ENCODE measurements around the gene RNF114. TPM values are rescaled to one million over a fixed set of nuclear protein-coding genes. Genes with fewer than 3 reads are reported as not detected.

RNF114 gene
- total RNA-seq, 1 donor, result 78.5 TPM

DNA sequence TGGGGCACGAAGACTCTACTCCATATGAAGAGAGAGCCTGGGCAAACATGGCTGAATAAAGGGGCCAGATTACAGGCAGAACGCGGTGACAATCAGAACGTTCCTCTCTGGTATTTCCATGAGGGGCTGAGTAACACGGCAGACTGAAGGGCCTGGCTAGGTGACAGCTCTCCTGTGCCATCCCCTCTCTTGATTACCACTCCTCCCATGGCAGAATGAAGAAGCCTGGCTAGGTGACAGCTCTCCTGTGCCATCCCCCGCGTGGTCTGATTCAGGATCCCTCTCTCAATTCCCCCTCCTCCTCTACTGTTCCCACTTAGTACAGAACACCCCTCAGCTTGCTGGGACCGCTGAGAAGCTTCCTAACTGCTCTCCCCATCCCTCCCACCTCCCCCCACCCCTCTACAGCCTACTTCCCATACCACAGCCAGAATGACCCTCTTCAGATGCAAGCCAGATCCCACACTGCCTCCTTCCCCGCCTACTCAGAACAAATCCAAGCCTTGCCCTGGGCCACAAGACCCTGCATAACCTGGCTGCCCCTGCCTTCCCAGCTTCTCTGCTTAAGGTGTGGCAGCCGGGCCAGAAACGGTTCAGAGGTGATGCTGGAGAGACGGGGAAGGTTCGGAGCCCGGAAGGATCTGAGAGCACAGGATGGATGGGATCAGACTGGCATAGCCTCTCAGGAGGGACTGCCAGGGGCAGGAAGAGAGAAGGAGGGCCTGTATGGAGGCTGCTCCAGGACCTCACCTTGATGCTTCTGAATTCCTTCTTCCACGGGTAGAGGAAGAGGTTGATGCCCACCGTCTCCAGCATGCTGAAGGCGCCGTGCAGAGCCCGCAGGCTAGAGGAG is 28.6 kb upstream of the RNF114 start:
- peaks cover 46% of the 10 kb centered on the region for H3K36me3 ChIP-seq (ENCODE audit: insufficient read depth, low read length)
- H3K79me2 ChIP-seq (ENCODE audit: insufficient read depth, low read length), result peaks cover 64% of the 10 kb centered on the region
- no peak overlapping the region for H3K27ac ChIP-seq (ENCODE audit: low read depth, low read length)
- no peak overlapping the region for H3K4me2 ChIP-seq (ENCODE audit: insufficient read depth, low read length)
- no peak for DNase-seq (ENCODE audit: insufficient read length, low spot score, missing footprints)
- TF ChIP-seq, protein P1, sequence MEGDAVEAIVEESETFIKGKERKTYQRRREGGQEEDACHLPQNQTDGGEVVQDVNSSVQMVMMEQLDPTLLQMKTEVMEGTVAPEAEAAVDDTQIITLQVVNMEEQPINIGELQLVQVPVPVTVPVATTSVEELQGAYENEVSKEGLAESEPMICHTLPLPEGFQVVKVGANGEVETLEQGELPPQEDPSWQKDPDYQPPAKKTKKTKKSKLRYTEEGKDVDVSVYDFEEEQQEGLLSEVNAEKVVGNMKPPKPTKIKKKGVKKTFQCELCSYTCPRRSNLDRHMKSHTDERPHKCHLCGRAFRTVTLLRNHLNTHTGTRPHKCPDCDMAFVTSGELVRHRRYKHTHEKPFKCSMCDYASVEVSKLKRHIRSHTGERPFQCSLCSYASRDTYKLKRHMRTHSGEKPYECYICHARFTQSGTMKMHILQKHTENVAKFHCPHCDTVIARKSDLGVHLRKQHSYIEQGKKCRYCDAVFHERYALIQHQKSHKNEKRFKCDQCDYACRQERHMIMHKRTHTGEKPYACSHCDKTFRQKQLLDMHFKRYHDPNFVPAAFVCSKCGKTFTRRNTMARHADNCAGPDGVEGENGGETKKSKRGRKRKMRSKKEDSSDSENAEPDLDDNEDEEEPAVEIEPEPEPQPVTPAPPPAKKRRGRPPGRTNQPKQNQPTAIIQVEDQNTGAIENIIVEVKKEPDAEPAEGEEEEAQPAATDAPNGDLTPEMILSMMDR (IDR thresholded peaks at IDR 0.05; ENCODE audit: extremely low read depth, low read depth, low read length), result no peak
- H4K20me1 ChIP-seq (ENCODE audit: insufficient read depth, low read length), result peaks cover 48% of the 10 kb centered on the region
- H2AFZ ChIP-seq (ENCODE audit: low read length), result no peak overlapping the region
- H3K27me3 ChIP-seq (ENCODE audit: insufficient read depth, low read length), result no peaks in the 10 kb centered on the region
- H3K4me3 ChIP-seq (ENCODE audit: insufficient read depth, low read length), result no peak overlapping the region
- H3K4me1 ChIP-seq (ENCODE audit: insufficient read depth, low read length), result no peaks in the 10 kb centered on the region
- no peaks in the 10 kb centered on the region for H3K9me3 ChIP-seq (ENCODE audit: low read depth, low read length)

DNA sequence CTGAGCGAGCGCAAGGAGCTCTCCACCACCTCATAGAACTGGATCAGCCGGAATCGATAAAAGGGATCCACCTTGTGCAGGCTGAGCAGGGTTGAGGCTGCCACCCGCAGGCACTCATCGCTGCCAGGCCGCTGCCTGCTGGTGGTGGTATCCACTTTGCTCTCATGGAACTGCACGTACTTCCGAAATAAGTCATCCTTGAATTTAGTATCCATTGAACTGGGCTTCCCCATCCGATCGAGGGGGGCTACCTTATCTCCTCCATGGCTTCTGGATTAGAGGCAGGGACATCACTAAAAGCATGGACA is 28.0 kb upstream of the RNF114 start:
- peaks cover 46% of the 10 kb centered on the region for H3K36me3 ChIP-seq (ENCODE audit: insufficient read depth, low read length)
- TF ChIP-seq, protein P1 (IDR thresholded peaks at IDR 0.05; ENCODE audit: extremely low read depth, low read depth, low read length), result no peak
- no peak overlapping the region for H3K4me2 ChIP-seq (ENCODE audit: insufficient read depth, low read length)
- H3K27me3 ChIP-seq (ENCODE audit: insufficient read depth, low read length), result no peaks in the 10 kb centered on the region
- peaks cover 70% of the 10 kb centered on the region for H3K79me2 ChIP-seq (ENCODE audit: insufficient read depth, low read length)
- no peak overlapping the region for H2AFZ ChIP-seq (ENCODE audit: low read length)
- H3K4me1 ChIP-seq (ENCODE audit: insufficient read depth, low read length), result peaks cover 2% of the 10 kb centered on the region
- no peak overlapping the region for H3K27ac ChIP-seq (ENCODE audit: low read depth, low read length)
- H3K4me3 ChIP-seq (ENCODE audit: insufficient read depth, low read length), result no peak overlapping the region
- H3K9me3 ChIP-seq (ENCODE audit: low read depth, low read length), result no peaks in the 10 kb centered on the region
- peaks cover 53% of the 10 kb centered on the region for H4K20me1 ChIP-seq (ENCODE audit: insufficient read depth, low read length)
- DNase-seq (ENCODE audit: insufficient read length, low spot score, missing footprints), result no peak

DNA sequence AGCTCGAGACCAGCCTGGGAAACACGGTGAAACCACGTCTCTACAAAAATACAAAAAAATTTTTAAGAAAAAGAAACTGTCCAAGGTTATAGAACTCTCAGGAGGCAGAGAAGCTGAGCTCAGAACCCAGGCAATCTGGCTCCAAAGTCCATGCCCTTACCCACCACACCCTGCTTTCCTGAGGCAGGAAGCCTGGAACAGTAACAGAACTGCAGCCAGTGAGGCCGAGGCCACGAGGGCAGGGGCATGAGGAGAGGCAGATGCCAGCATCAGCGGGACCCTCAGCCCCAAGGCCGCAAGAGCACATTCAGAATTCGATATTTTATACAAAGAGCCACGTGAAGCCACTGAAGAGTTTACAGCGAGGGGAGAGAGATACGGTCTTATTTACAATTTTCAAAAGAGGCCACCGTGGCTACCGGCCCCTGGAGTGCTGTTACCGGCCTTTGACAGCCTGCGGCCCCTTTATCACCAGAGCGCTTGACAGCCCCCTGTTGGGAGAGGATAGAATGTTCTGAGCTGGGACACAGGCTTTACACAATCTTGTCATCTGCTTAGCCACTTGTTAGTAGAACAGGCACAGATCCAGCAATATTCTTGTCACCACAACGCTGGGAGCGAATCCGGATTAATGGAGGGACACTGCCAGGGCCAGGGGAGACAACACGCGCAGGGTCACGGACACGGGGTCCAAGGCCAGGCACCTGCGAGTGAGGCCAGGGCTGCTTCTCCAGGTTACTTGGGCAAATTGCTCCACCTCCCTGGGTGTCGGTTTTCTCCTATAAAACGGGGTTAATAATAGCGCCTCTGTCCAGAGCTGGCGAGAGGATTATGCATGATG is 26.5 kb upstream of the RNF114 start:
- TF ChIP-seq, protein P1 (IDR thresholded peaks at IDR 0.05; ENCODE audit: extremely low read depth, low read depth, low read length), result peak; percentile 26
- Histone ChIP-seq H3K27me3 (ENCODE audit: insufficient read depth, low read length) (no peaks in the 10 kb centered on the region), H3K4me1 (ENCODE audit: insufficient read depth, low read length) (peaks cover 17% of the 10 kb centered on the region), H2AFZ (ENCODE audit: low read length) (no peak overlapping the region), H3K79me2 (ENCODE audit: insufficient read depth, low read length) (peaks cover 80% of the 10 kb centered on the region), H3K9me3 (ENCODE audit: low read depth, low read length) (no peaks in the 10 kb centered on the region), H3K27ac (ENCODE audit: low read depth, low read length) (no peak overlapping the region), H3K4me3 (ENCODE audit: insufficient read depth, low read length) (no peak overlapping the region), H3K36me3 (ENCODE audit: insufficient read depth, low read length) (peaks cover 40% of the 10 kb centered on the region), H3K4me2 (ENCODE audit: insufficient read depth, low read length) (no peak overlapping the region), H4K20me1 (ENCODE audit: insufficient read depth, low read length) (peaks cover 66% of the 10 kb centered on the region)
- DNase-seq (ENCODE audit: insufficient read length, low spot score, missing footprints), result no peak

DNA sequence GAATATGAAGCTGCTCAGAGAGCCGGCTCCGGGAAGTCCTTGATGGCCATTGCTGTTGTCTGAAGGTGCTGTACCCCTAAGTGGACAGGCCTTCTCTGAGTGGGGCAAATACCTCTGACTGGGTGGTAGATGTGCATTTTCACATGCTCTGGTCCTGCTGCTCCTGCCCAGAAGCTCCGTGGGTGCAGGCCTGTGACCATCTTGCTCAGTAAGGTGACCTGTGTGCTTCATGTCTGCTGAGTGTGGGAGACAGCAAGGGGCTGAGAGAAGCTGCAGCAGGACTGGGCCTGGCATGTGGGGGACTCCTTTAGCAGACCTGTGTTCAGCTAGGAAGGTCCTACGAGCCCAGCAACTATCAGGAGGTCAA is 25.9 kb upstream of the RNF114 start:
- TF ChIP-seq, protein P1 (IDR thresholded peaks at IDR 0.05; ENCODE audit: extremely low read depth, low read depth, low read length), result no peak
- Histone ChIP-seq H3K4me1 (ENCODE audit: insufficient read depth, low read length) (peaks cover 19% of the 10 kb centered on the region), H3K9me3 (ENCODE audit: low read depth, low read length) (no peaks in the 10 kb centered on the region), H3K27me3 (ENCODE audit: insufficient read depth, low read length) (no peaks in the 10 kb centered on the region), H4K20me1 (ENCODE audit: insufficient read depth, low read length) (peaks cover 66% of the 10 kb centered on the region), H3K27ac (ENCODE audit: low read depth, low read length) (no peak overlapping the region), H3K4me3 (ENCODE audit: insufficient read depth, low read length) (no peak overlapping the region), H2AFZ (ENCODE audit: low read length) (no peak overlapping the region), H3K36me3 (ENCODE audit: insufficient read depth, low read length) (peaks cover 34% of the 10 kb centered on the region), H3K4me2 (ENCODE audit: insufficient read depth, low read length) (no peak overlapping the region), H3K79me2 (ENCODE audit: insufficient read depth, low read length) (peaks cover 83% of the 10 kb centered on the region)
- no peak for DNase-seq (ENCODE audit: insufficient read length, low spot score, missing footprints)

Measured in osteoblast (primary cell).